OCI-LY1 (cell line): Measurements from ENCODE around the gene TOR1AIP1.

ENCODE experiments used
- EZH2 ChIP-seq: fragments of 200-600 bp; sonication (generic), shearing (Covaris generic); IDR thresholded peaks from 2 replicates; pipeline ENCODE4 v1.8.0; 2017; ENCODE audit warnings: borderline replicate concordance, mixed run types, mild to moderate bottlenecking, antibody characterized with exemption, low read length, moderate library complexity, mixed read lengths
- TF ChIP-seq, protein P1 (sequence below): fragments of 200-600 bp; sonication (generic), shearing (Covaris generic); IDR thresholded peaks from 2 replicates; pipeline ENCODE4 v1.5.1; 2017; ENCODE audit warnings: mild to moderate bottlenecking, antibody characterized with exemption, low read length, moderate library complexity, mixed read lengths

DNA sequence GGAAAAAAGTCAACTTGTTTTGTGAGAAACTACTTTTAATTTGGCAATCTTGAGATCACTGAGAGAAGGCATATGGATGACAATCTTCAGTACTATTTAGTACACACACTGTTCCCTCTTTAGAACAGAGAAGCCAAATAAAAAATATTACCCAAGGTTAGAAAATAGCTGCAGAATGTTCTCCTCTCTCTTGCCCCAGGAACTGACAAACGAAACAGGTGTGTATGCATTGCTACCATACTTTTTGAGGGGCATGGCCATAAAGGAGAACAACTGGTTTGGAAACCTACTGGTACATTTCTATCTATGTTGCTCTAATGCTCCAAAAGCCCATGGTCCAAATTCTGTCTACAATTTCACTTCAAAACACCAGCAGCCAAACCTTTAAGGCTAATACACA lies 10.1 kb upstream of the TOR1AIP1 start:
- TF ChIP-seq, protein P1, sequence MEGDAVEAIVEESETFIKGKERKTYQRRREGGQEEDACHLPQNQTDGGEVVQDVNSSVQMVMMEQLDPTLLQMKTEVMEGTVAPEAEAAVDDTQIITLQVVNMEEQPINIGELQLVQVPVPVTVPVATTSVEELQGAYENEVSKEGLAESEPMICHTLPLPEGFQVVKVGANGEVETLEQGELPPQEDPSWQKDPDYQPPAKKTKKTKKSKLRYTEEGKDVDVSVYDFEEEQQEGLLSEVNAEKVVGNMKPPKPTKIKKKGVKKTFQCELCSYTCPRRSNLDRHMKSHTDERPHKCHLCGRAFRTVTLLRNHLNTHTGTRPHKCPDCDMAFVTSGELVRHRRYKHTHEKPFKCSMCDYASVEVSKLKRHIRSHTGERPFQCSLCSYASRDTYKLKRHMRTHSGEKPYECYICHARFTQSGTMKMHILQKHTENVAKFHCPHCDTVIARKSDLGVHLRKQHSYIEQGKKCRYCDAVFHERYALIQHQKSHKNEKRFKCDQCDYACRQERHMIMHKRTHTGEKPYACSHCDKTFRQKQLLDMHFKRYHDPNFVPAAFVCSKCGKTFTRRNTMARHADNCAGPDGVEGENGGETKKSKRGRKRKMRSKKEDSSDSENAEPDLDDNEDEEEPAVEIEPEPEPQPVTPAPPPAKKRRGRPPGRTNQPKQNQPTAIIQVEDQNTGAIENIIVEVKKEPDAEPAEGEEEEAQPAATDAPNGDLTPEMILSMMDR: no peak
- TF ChIP-seq EZH2: no peak
